IMR-90 (cell line): Measurements from ENCODE around the gene NFATC1. TPM values are rescaled to one million over a fixed set of nuclear protein-coding genes. Genes with fewer than 3 reads are reported as not detected.

ENCODE experiments used
- ATAC-seq: fragments of 200-7000 bp; cut with Tn5 transposase; 2 replicates; pipeline ENCODE4 v1.9.1; 2020; ENCODE audit warnings: low read depth, mild to moderate bottlenecking, moderate library complexity
- BruUV-seq: library from RNA; stranded (reverse); fragments of 400-500 nt; replicated peaks from 2 replicates; lab custom pipeline; 2021; lab: Mats Ljungman, UMichigan
- CTCF ChIA-PET: fragments of 300-600 bp; formaldehyde crosslinking; extraction: SDS; loops from one replicate; lab custom pipeline; 2021; ENCODE audit warnings: antibody characterized with exemption; lab: Yijun Ruan, JAX
- POLR2A ChIA-PET: fragments of 300-600 bp; sonication (Branson Sonifier 250); formaldehyde crosslinking; loops from one replicate; lab custom pipeline; 2022; ENCODE audit warnings: antibody characterized with exemption; ENCODE audit not compliant: unreplicated experiment; lab: Charles Lee
- DNase-seq: peaks from one replicate; pipeline ENCODE4 v3.0.0; 2013
- H2AFZ ChIP-seq: replicated peaks from 2 replicates; pipeline ENCODE3; 2013; ENCODE audit warnings: low read length, mild to moderate bottlenecking; ENCODE audit not compliant: poor library complexity
- H2AK5ac ChIP-seq: 2 replicates; pipeline ENCODE4 v1.6.1; 2013; ENCODE audit warnings: low read depth, low read length, inconsistent platforms
- H2AK9ac ChIP-seq: replicated peaks from 2 replicates; pipeline ENCODE3; 2013; ENCODE audit warnings: mild to moderate bottlenecking, low read depth, low read length, moderate library complexity; ENCODE audit not compliant: poor library complexity
- H2BK120ac ChIP-seq: 2 replicates; pipeline ENCODE4 v1.6.1; 2013; ENCODE audit warnings: low read depth, low read length, inconsistent platforms
- H2BK15ac ChIP-seq: 3 replicates; pipeline ENCODE4 v1.6.1; 2013; ENCODE audit warnings: low read depth, low read length, inconsistent platforms
- H2BK20ac ChIP-seq: 2 replicates; pipeline ENCODE4 v1.6.1; 2013; ENCODE audit warnings: low read depth, mild to moderate bottlenecking, inconsistent platforms, low read length, moderate library complexity
- H2BK5ac ChIP-seq: 2 replicates; pipeline ENCODE4 v1.6.1; 2013; ENCODE audit warnings: mild to moderate bottlenecking, low read depth, low read length, inconsistent platforms; ENCODE audit not compliant: poor library complexity, severe bottlenecking
- H3K14ac ChIP-seq: replicated peaks from 2 replicates; pipeline ENCODE4 v1.6.1; 2013; ENCODE audit warnings: low read depth, low read length, inconsistent platforms
- H3K18ac ChIP-seq: 2 replicates; pipeline ENCODE4 v1.6.1; 2013; ENCODE audit warnings: low read depth, low read length, control low read depth
- H3K23ac ChIP-seq: 2 replicates; pipeline ENCODE4 v1.6.1; 2013; ENCODE audit warnings: low read depth, low read length, inconsistent platforms
- H3K27ac ChIP-seq: 2 replicates; pipeline ENCODE4 v1.5.1; 2013; ENCODE audit warnings: mild to moderate bottlenecking, control low read depth, low read length; ENCODE audit not compliant: insufficient read depth
- H3K27me3 ChIP-seq: 2 replicates; pipeline ENCODE4 v1.6.1; 2013; ENCODE audit warnings: low read length; ENCODE audit not compliant: control insufficient read depth, insufficient read depth
- H3K36me3 ChIP-seq: 2 replicates; pipeline ENCODE4 v1.6.1; 2013; ENCODE audit warnings: low read length, mixed read lengths; ENCODE audit not compliant: control insufficient read depth, insufficient read depth
- H3K4ac ChIP-seq: 2 replicates; pipeline ENCODE4 v1.6.1; 2013; ENCODE audit warnings: low read depth, low read length, inconsistent platforms
- H3K4me1 ChIP-seq: 2 replicates; pipeline ENCODE4 v1.6.1; 2013; ENCODE audit warnings: low read length, mixed read lengths; ENCODE audit not compliant: control insufficient read depth, insufficient read depth
- H3K4me2 ChIP-seq: 2 replicates; pipeline ENCODE4 v1.6.1; 2013; ENCODE audit warnings: low read depth, mild to moderate bottlenecking, control low read depth, low read length, moderate library complexity
- H3K4me3 ChIP-seq: 2 replicates; pipeline ENCODE4 v1.5.1; 2013; ENCODE audit warnings: low read depth, mild to moderate bottlenecking, control low read depth, low read length, moderate library complexity; ENCODE audit not compliant: insufficient read depth
- H3K56ac ChIP-seq: 2 replicates; pipeline ENCODE4 v1.6.1; 2013; ENCODE audit warnings: low read length, inconsistent platforms; ENCODE audit not compliant: insufficient read depth; ENCODE audit errors: extremely low read depth
- H3K79me1 ChIP-seq, 2 experiments: 2 replicates each; pipeline ENCODE4 v1.6.1; 2013; ENCODE audit warnings: low read length in 2 of 2, inconsistent platforms in 1 of 2, low read depth in 1 of 2
- H3K9ac ChIP-seq: 2 replicates; pipeline ENCODE4 v1.6.1; 2013; ENCODE audit warnings: low read depth, low read length, control low read depth
- H3K9me1 ChIP-seq: 2 replicates; pipeline ENCODE4 v1.6.1; 2013; ENCODE audit warnings: low read length, inconsistent platforms; ENCODE audit not compliant: insufficient read depth
- H3K9me3 ChIP-seq: 2 replicates; pipeline ENCODE4 v1.6.1; 2013; ENCODE audit warnings: low read length; ENCODE audit not compliant: control insufficient read depth, insufficient read depth
- H4K20me1 ChIP-seq: 2 replicates; pipeline ENCODE4 v1.6.1; 2013; ENCODE audit warnings: low read length, inconsistent platforms; ENCODE audit not compliant: insufficient read depth
- H4K5ac ChIP-seq: 2 replicates; pipeline ENCODE4 v1.6.1; 2013; ENCODE audit warnings: mild to moderate bottlenecking, low read depth, low read length, control low read depth
- H4K8ac ChIP-seq, 2 experiments: 2 replicates each; pipeline ENCODE4 v1.6.1; 2013; ENCODE audit warnings: low read depth in 2 of 2, low read length in 2 of 2, control low read depth in 1 of 2, inconsistent platforms in 1 of 2
- H4K91ac ChIP-seq: 2 replicates; pipeline ENCODE4 v1.6.1; 2013; ENCODE audit warnings: low read depth, low read length, inconsistent platforms; ENCODE audit not compliant: insufficient read depth
- MAFK ChIP-seq: IDR thresholded peaks from 2 replicates; pipeline ENCODE4 v1.6.1; 2012; ENCODE audit warnings: low read depth, low read length, improper control_type of control experiment
- WGBS, 2 experiments: methylation state at CpG; one replicate each; pipeline versions ENCODE4 v1.1.5 to v1.1.7; 2013; ENCODE audit warnings: missing lambda C conversion rate in 2 of 2; ENCODE audit not compliant: insufficient read length in 1 of 2; ENCODE audit errors: extremely low coverage in 2 of 2; 5-methylcytosine and 5-hydroxymethylcytosine counted together
- dilution Hi-C: fragments of 300-500 bp; cut with HindIII; formaldehyde crosslinking; loops from one replicate; pipeline ENCODE4 v1.14.3; 2018; ENCODE audit warnings: low sequenced_read_pairs; ENCODE audit not compliant: unreplicated experiment
- in situ Hi-C: fragments of 300-500 bp; cut with MboI; formaldehyde crosslinking; loops from 3 replicates; pipeline ENCODE4 v1.14.3; 2019; ENCODE audit warnings: low sequenced_read_pairs, inconsistent platforms, mixed read lengths
- intact Hi-C: fragments of 100-400 bp; cut with micrococcal nuclease; formaldehyde crosslinking; loops from 2 replicates; pipeline ENCODE4 v1.10.0; 2022
- polyA plus RNA-seq, 3 experiments: library from polyadenylated mRNA; depleted of rRNA; stranded (reverse); fragments of >200 nt; gene quantifications; 2 replicates each; pipeline ENCODE4 v1.2.3, GENCODE V29; 2012; ENCODE audit warnings: low replicate concordance in 1 of 3
- total RNA-seq: library from RNA; depleted of rRNA; stranded (reverse); fragments of >200 nt; gene quantifications from 2 replicates; pipeline ENCODE4 v1.2.3, GENCODE V29; 2012
- TF ChIP-seq, protein P1 (sequence below): fragments of 150-350 bp; IDR thresholded peaks from 2 replicates; pipeline ENCODE4 v1.6.1; 2016; ENCODE audit warnings: low read depth, mild to moderate bottlenecking, low read length, moderate library complexity, borderline replicate concordance

Gene NFATC1
- total and polyA plus RNA-seq, 2 of the 4 experiments (the other 2 are of a cell fraction) = 0.36 to 1.8 TPM

DNA sequence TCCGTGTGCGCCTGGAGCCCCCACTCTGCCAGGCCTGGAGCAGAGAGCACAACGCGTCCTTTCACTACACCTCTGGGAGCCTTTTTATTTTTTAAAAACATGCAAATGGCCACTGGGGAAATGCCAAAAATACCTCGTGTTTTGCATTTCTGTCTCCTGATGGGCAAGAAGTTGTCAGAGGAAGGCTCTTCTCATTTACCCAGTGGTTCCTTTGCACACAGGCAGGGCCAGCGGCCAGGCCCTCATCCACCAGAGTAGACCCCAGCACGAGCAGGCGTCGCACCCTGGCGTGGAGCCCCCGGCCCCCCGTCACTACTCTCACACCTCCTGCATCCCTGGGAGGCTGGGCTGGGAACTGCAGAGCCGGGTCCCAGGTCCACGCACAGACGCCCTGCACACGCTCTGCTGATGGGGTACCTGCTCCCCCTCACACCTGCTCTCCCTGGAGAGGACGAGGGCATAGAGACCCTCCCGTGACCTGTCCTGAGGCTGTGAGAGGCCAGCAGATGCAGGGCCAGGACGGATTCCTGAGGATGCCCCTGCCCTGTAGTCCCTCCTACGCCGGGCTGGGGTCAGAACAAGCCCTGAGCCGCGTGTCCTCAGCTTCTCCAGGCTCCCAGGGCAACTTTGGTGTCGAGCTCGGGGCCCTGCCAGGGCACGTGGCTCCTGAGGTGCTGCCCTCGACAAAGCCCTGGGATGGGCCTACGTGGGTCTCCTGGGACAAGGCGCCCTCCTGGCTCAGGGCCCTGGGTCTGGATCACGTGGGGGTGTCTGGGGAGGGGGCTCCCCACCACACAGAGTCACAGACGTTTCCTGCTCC is 65.0 kb downstream of the NFATC1 start:
- ATAC-seq (no peak), DNase-seq (peak; percentile 4)
- in situ Hi-C loops (no loop called here), dilution Hi-C loops (no loop called here), intact Hi-C loops (no loop called here)
- no peaks in the 10 kb centered on the region for H4K20me1 ChIP-seq
- no peak overlapping the region for H2BK15ac ChIP-seq
- H3K4me3 ChIP-seq = no peak overlapping the region
- H2AK5ac ChIP-seq = no peak overlapping the region
- no peaks in the 10 kb centered on the region; the same call in 1 of the 2 replicates for H3K9me1 ChIP-seq
- no peaks in the 10 kb centered on the region for H3K27me3 ChIP-seq
- no peak overlapping the region for H4K5ac ChIP-seq
- H3K9ac ChIP-seq = no peak overlapping the region
- no peak overlapping the region for H3K4me2 ChIP-seq
- H3K36me3 ChIP-seq = no peaks in the 10 kb centered on the region; the same call in 1 of the 2 replicates
- peaks cover 16% of the 10 kb centered on the region for H3K4me1 ChIP-seq
- H3K9me3 ChIP-seq = no peaks in the 10 kb centered on the region
- no peak overlapping the region for H2BK20ac ChIP-seq
- no peak overlapping the region for H3K18ac ChIP-seq
- peak overlapping the region; percentile 48 for H2AFZ ChIP-seq
- H3K27ac ChIP-seq = no peak overlapping the region
- no peak overlapping the region for H3K4ac ChIP-seq
- H2BK120ac ChIP-seq = no peak overlapping the region
- H3K14ac ChIP-seq = no peak overlapping the region
- no peak for TF ChIP-seq MAFK
- TF ChIP-seq, protein P1, sequence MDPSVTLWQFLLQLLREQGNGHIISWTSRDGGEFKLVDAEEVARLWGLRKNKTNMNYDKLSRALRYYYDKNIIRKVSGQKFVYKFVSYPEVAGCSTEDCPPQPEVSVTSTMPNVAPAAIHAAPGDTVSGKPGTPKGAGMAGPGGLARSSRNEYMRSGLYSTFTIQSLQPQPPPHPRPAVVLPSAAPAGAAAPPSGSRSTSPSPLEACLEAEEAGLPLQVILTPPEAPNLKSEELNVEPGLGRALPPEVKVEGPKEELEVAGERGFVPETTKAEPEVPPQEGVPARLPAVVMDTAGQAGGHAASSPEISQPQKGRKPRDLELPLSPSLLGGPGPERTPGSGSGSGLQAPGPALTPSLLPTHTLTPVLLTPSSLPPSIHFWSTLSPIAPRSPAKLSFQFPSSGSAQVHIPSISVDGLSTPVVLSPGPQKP = no peak
- H4K8ac ChIP-seq = no peak overlapping the region
- no peak overlapping the region for H3K23ac ChIP-seq
- BruUV-seq = no TSS peak
- POLR2A ChIA-PET = no interaction called here
- H2AK9ac ChIP-seq = no peak overlapping the region
- no peak overlapping the region for H4K91ac ChIP-seq
- no peaks in the 10 kb centered on the region for H3K79me1 ChIP-seq
- H3K56ac ChIP-seq = no peak overlapping the region
- WGBS, 2 experiments = 87% methylated on average over 16 of the region's 31 CpGs; no CpG with 5 or more reads in 1 of the 2 experiments
- no peak overlapping the region for H2BK5ac ChIP-seq
- CTCF ChIA-PET = no interaction called here
